C4-2B (cell line): ENCODE data around the gene RIMS3.

ENCODE experiments used
- CTCF ChIP-seq: fragments of 450-650 bp; conservative IDR thresholded peaks from 2 replicates; pipeline ENCODE4 v1.5.1; 2017; ENCODE audit warnings: mild to moderate bottlenecking
- ZFX ChIP-seq: fragments of 450-650 bp; IDR thresholded peaks from 2 replicates; pipeline ENCODE4 v1.6.1; 2017

GRCh38 chr1:40662151-40662550 is 3.3 kb downstream of the RIMS3 start:
- TF ChIP-seq CTCF, result no peak
- TF ChIP-seq ZFX, result no peak
